Stimulated activated CD8-positive, alpha-beta memory T cell treated with anti-CD3 and anti-CD28 coated beads, Interleukin-2, amount 100 ng/mL, for 48 hours (primary cell): ENCODE results near the gene ASB8.
"Not testable (repeated sequence)": the region's sequence is repeated elsewhere in the genome, so short reads cannot be mapped to it uniquely, and the experiment has no call there.

Experiments used
- DNase-seq, 2 donors: peaks; one replicate each; pipeline ENCODE4 v3.0.0-alpha.2; 2020; ENCODE audit warnings: low read depth in 2 of 2

The ASB8 gene

DNA sequence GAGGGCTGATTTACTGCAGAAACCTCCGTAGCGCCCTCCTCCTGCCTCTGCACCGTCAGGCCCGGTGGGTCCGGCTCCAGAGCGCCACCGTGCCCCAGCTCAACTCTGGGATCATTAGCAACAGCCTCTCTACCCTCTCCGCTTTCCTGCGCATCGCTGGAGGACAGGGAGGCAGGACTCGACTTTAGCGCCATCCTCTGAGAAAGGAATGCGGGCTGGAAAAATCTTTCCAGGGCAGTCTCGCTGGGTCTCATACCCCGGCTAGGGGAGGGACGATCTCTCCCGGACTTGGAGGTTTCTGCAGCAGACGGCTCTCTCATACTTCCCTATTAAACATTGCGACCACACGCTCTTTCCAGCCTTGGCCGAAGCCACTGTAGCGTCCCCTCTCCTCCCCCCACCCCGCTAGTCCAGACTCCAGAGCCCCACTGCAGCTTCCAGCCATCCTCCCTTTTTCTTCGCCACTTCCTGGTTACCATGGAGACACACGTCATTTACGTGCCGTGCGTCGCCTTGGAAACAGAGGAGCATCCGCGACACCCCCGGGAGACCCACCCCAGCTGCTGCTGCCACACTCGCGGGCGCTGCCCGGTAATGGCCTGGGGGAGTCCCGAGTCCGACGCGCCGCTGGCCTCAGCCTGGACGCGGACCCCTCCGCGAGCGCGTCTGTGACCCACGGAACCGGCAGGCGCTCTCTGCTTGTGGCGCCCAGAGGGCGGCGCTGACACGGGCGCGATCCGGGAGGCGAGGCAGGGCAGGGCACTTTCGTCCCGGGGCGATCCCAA, 26.0 kb upstream of the ASB8 start, which contains the start of gene CCDC184:
Gene CCDC184 (plus strand): TSS at position 554 of the 785 bp plus-strand sequence. CDS start 479 bp downstream, outside the sequence.
- peak; percentile 40 to 44 for DNase-seq

DNA sequence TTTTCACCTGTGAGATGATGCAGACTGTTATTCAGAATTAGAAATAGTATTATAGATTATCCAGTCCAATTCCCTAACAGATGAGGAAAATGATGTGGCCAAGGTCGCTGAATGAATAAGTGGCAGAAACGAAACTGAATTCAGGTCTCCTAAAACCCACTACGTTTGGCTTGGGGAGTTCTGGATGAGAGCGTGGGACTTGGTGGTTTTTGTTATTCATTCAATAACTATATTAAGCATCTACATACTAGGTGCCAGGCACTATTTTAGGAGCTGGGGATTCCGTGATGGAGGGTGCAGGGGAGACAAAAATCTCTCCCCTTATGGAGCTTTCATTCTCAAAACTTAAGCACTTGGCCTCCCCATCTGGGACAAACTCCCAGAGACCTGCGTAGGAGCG, 25.3 kb upstream of the ASB8 start:
- DNase-seq: no peak

DNA sequence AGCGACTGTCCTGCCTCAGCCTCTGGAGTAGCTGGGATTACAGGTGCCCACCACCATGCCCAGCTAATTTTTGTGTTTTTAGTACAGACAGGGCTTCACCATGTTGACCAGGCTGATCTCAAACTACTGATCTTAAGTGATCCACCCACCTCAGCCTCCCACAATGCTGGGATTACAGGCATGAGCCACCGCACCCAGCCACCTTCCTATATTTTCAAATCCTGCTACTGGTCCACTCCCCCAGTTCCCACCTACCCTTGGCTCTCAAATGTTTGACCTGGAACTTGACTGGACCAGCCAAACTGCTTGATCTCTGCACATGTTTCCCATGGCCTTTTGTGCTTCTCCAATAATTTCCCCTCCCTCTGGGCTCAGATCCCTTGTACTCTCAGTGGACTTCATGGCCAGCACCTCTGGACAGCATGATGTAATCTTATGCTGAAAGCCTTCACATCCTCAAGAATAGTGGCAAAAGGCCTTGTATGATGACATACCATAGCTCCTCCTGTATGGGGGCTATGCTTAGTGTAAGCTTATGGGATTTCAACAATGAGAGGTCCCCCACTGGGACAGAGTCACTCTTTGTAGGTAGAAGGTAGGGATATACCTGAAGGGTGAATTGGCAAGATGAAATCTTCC, 23.7 kb upstream of the ASB8 start:
- no peak for DNase-seq

DNA sequence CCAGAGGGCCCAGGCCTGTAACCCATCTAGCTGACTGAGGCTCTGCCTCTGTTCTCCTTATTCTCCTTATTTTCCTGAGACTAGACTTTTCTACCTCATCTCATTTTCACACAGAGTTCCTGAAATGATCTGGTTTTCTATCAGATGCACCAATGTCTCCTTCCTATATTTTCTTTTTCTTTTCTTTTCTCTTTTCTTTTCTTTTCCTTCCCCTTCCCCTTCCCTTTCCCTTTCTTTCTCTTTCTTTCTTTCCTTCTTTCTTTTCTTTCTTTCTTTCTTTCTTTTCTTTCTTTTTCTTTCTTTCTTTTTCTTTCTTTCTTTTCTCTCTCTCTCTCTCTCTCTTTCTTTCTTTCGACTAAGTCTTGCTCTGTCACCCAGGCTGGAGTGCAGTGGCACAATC, 23.1 kb upstream of the ASB8 start:
- DNase-seq: no peak

DNA sequence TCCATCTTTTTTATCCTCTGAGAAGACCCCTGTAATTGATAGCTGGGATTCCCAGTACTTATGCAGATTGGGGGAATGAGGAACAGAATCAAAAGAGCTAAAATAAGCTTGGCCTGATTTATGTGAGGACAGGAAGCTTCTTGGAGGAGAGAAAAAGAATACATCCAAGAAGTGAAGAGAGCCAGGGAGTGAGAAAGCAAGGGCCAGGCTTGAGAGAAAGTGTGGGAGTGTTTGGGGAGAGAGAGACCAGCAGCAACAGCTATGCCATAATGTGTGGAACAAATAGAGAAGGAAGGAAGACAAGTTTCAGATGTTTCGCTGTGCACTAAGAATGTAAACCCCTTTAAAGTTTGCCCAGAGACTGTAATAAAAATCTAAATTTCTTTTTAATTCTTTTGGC, 22.2 kb upstream of the ASB8 start:
- DNase-seq: no peak

DNA sequence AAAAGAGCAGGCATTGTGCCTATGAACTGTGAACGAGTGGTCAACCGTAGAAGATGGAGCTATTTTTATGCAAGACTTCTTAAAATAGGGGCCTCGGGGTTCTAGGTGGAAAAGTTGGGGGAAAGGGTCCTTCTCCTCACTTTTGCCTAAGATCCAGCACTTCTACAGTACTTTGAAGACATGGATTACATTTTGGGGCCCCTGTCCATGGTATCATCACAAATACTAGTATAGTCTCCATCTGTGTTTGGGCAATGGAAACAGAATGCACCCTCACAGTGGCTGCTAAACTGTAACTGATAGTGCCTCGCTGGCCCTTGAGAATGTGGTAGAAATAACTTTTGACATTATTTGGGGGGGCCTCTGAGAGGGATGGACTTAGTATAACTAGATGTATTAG, 20.7 kb upstream of the ASB8 start:
- no peak for DNase-seq

DNA sequence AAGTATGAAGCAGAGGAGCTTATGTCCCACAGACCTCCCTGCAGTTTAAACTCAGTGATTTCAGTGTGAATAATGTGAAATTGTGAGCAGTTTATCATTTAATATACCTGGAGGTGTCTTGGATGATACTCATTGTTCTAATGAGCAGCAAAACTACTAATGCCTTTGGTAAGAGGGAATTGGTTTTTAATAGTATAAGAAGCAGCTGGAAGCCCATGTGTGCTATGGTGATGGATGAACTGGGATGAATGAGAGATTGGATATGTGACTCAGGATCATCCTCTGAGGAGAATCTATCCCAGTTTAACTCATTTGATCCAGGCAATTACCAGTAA, 19.1 kb upstream of the ASB8 start:
- no peak for DNase-seq

DNA sequence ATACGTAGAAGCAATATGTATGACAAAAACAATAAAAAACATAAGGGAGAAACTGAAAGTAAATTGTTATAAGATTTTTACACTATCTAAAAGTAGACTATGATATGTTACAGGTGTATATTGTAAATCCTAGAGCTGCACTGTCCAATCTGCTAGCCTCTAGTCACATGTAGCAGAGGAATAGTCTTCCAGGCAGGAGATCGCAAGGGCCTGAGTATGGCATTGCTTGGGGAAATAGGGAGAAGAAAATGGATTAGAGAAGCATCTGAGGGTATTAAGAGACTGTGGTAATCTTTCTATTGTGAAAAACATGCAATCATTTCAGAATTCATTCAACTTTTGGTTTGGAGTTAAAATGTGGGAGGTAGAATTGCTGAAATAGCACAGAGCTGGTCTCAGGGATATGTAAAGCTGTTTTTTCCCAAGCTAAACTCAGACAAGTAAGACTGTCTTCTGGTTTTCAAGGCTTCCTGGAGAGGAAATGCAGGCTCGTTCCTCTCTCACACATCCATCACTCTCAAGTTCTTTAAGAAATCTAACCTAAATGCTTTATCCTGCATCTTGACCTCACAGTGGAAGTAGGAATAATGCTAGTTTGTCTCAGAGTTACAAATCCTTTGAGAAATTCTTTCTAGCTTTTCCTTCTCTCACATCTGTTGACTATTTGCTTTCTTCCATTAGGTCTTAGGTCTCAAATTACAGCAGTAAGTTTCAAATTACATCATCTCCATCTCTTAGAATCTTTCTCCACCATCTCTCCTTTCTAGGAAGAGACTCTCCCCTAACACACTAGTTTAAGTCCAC, 18.5 kb upstream of the ASB8 start:
- no peak for DNase-seq

DNA sequence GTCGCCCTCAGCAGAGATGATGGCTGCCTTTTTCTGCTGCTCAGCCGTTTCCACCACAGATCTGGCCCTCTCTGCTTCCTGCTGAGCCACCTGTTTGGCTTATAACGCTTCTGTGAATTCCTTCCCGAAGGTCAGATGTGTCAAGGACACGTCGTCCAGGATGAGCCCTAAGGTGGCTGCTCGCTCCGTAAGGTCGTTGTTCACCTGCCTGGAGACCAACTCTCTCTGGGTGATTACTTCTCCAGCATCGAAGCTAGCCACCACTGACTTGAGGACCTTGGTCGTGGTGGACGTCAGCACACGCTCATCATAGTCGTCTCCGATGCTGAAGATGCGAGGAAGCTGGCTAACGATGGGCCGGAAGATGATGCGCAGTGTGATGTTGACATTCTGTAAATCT, 11.7 kb upstream of the ASB8 start:
- no peak for DNase-seq

DNA sequence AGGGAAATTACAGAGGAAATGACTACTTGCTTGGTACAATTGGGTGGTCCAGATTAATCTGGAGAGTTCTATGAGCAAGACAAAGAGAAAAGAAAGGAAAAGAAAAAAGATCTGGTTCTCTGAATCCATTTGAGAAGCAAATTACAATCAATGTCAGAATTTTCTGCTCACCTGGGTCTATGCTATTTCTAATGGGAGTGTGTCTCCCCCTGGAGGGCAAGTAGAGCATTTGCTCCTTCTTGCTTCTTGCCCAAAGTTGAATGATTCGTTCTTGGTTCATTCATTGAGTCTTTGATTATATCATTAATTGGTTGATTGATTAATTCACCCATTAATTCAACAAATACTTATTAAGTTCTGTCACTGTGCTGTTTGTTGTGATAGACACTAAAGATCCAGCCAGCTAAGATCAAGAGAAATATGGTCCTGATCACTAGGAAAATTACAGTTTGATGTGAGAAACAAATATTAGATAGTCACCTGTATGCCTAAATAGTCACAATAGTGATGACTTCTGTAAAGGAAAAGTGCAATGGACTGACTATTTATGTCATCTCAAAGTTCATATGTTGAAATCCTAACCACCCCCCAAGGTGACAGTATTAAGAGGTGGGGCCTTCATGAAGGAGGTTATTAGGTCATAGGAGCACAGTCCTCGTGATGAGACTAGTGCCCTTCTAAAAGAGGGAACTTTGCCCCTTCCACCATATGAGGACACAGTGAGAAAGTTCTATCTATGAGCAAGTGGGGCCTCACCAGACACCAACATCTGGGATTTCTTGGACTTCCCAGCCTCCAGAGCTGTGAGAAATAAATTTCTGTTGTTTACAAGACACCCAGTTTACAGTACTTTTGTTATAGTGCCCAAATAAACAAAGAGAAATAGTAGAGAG, 8.0 kb upstream of the ASB8 start:
- no peak for DNase-seq

DNA sequence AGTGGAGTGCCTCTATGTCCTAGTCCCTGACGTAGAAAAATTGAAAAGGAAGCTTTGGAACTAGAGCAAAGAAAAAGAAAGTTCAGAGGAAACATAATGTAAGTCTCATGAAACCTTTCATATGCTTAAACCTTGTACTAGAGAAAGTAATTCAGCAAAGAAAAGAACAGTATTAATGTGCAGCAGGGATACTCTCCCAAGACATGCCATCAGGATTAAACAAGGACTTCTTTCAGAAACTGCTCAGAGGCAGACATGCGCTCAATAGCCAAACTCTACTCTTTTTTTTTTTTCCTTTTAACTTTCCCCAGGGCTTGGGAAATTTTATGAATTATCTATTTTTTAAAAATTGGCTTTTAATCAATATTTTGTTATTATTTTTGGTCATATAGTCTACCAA, 7.1 kb upstream of the ASB8 start:
- DNase-seq: no peak

DNA sequence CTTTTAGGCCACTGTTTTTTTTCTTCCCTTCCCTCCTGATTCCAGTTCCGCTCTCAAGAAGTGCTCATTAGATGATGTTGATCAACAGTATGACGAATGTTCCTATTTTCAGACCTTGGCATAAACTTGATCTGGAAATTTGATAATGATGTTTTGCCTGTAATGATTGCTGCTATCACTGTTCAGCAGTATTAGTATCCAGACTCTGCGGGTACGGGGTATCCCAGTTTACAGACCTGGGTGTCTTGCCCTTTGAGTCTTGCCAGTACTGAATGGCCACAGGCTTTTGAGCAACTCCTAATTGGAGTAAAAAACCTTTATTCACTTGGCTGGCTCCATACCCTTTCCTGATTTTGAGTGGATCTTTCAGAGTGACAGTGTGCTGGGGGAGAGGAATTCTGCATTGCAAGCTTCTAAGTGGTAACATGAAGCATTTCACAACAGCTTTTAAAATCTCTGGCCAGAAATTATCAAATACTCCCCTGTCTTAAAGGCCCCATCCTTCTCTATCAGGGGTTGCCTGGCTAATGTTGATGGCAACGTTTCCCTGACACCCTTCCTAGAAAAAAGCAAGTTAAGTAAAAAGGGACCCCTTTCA, 5.9 kb upstream of the ASB8 start:
- DNase-seq: no peak

DNA sequence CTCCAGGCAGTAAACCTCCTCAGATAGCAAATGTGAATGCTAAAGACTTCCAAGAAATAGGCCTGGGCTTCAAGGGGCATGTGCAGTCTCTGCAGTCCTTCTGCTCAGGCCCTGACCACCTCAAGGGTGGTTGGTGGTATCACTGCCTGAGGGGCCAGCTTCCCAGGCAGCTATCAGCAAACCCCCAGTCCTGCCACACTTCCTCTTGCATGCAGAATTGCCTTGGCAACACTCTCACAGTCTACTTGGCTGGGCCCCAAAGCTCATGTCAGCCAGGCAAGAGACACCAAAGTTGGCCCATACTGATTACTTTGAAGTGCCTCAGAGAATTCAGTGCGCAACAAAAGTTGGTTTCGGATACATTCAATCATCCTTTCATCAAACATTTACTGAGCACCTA, 3.5 kb upstream of the ASB8 start:
- no peak for DNase-seq

DNA sequence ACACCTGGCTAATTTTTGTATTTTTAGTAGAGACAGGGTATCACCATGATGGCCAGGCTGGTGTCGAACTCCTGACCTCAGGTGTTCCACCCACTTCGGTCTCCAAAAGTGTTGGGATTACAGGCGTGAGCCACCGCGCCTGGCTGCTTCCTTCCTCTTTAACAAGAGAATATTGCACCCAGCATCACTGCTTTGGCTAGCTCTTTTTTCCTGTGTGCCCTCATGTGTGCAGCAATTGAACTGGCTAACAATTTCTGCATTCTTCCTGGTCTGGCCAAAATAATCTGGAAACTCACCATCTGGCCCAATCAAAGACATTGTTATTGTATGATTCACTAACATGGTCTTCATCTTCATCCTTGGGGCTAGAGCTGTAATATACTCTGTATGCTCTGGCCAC, 2.7 kb upstream of the ASB8 start:
- DNase-seq: no peak

DNA sequence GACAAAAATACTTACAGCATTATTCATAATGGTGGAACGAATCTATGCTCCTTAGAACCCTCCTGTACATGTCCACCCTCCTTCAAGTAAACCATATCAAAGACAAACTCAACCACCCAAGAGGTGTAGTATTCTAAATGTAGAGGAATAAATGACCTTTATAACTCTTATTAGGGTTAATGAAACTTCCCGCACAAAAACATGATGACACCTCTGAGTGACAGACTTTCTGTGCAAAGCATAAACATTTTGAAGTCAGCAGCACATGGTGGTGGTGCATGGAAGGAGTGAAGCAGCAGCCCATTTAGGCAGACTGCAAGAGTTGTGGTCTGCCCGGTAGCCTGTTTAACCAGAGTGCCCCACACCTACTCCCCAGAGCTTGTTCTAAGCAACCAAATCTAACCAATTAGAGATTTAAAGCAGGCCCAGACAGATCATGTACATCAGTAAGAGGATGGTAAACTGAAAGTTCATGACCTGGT, 615 bp upstream of the ASB8 start:
- DNase-seq: no peak

DNA sequence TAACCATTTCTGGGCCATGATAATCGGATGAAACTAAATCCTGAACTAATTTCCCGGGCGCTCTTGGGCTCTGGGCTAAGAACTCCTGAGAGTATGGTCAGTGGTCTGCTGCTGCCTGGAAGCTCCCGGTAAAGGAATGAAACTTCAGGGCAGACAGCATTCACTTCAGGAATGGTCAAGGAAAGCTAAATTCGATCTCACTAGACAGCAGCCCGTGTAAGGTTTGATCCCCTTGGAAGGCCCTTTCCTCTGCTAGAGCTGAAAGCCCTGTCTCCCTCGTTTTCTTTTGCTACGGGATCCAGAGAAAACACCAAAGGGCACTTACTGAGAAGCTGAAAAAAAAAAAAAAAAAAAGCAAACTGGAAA, 680 bp downstream of the ASB8 start:
- no peak for DNase-seq

DNA sequence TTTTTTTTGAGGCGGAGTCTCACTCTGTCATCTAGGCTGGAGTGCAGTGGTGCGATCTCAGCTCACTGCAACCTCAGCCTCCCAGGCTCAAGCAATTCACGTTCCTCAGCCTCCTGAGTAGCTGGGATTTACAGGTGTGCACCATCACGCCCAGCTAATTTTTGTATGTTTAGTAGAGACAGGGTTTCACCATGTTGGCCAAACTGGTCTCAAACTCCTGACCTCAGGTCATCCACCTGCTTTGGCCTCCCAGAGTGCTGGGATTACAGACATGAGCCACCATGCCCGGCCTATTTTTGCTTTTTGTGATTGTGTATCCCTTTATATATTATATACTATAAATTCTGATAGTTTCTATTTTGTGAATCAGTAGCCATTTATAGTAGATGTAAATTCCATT, 1.5 kb downstream of the ASB8 start:
- not testable (repeated sequence) for DNase-seq

DNA sequence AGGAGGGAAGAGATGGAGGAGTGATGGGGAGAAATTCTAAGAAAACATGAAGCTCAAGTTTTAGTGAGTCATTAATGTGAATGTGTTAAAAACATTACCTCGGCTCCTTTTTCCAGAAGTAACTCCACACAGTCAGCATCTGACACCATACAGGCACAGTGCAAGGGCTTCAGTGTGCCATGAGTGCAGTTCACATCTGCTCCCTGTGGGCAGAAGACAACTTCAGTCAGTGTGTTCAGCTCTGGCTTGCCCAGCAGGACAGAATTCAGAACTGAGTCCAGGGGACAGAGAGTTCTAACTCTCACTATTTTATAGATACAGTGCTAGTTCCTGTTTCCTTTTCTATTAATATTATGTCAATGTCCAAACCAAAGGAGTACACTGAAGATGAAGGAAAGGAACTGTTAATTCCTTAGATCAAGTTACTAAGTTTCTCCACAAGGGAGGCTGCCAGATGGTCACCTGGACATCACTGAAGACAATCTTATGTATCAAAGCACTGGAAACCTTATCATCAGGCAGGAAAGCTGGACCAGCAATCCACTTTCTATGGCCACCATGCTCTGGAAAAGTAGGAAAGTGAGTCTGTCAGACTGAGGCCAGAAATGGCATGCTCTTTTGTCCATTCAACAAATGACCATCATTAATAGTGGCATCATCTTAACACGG, 6.1 kb downstream of the ASB8 start:
- DNase-seq: no peak

DNA sequence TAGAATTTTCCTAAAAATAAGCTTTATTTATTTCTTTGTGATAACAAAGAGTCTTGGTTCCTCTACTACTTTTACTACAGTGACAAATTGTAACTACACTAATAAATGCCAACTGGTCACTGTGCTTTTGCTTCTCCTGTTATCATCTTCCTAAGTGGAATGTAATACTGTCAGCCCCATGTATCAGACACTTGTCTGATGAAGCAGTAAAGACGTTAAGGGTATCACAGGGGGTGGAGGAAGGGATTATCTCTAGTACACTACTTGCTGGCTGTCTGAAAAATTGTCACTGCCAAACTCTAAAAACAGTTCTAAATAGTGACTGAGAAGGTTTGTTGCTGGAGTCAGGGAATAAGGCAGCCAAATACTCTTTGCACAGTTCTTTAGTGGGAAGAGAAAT, 11.3 kb downstream of the ASB8 start:
- DNase-seq: no peak

DNA sequence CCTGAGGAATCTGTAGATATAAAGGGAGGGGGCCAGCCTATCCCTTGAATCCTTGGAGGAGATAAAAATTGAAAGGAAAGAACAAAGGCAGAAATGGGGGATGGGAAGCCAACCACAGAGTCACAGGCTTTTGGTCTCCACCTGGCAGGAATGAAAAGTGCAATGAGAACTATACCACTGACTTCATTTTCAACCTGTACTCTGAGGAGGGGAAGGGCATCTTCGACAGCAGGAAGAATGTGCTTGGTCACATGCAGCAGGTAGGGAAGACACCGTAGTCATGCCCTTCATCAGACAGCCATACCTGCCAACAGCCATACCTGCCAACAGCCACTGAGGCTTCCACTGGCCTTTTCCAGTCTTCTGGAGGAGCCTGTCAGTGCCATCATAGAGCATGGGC, 13.4 kb downstream of the ASB8 start:
- DNase-seq: no peak
